ENCODE results near the gene CPEB1. TPM values are rescaled to one million over a fixed set of nuclear protein-coding genes. Genes with fewer than 3 reads are reported as not detected.
"Not testable (repeated sequence)": the region's sequence is repeated elsewhere in the genome, so short reads cannot be mapped to it uniquely, and the experiment has no call there.

Gene CPEB1
- total RNA-seq, 1 experiment from 2014 or later = not detected

GRCh38 chr15:82502700-82503339 lies 144.3 kb downstream of the CPEB1 start:
- not testable (repeated sequence) for H3K9me3 ChIP-seq (ENCODE audit: low read length)

GRCh38 chr15:82500772-82501171 lies 146.4 kb downstream of the CPEB1 start:
- not testable (repeated sequence) for H3K4me1 ChIP-seq (ENCODE audit: low read length)

More at GRCh38 chr15:82502700-82503339, 144.3 kb downstream of the CPEB1 start:
- H3K27me3 ChIP-seq (ENCODE audit: low read length); H3K4me1 ChIP-seq (ENCODE audit: low read length); H3K79me2 ChIP-seq (ENCODE audit: low read length); H3K4me3 ChIP-seq (ENCODE audit: low read length); H3K9ac ChIP-seq (ENCODE audit: low read length); H3K4me2 ChIP-seq (ENCODE audit: low read depth, low read length, poor library complexity, severe bottlenecking); H3K27ac ChIP-seq (ENCODE audit: low read length); H2AFZ ChIP-seq (ENCODE audit: low read length); H3K9me2 ChIP-seq (replicated peaks; ENCODE audit: insufficient read depth, low read length); DNase-seq; H3K36me3 ChIP-seq (ENCODE audit: insufficient read depth, low read length); H4K20me1 ChIP-seq (ENCODE audit: insufficient read depth, low read depth, low read length): not testable (repeated sequence)

GRCh38 chr15:82497978-82498377 lies 149.2 kb downstream of the CPEB1 start:
- not testable (repeated sequence) for H3K9ac ChIP-seq (ENCODE audit: low read length); H3K4me2 ChIP-seq (ENCODE audit: low read depth, low read length, poor library complexity, severe bottlenecking); H3K4me3 ChIP-seq (ENCODE audit: low read length); H3K79me2 ChIP-seq (ENCODE audit: low read length); H2AFZ ChIP-seq (ENCODE audit: low read length); H4K20me1 ChIP-seq (ENCODE audit: insufficient read depth, low read depth, low read length); H3K9me3 ChIP-seq (ENCODE audit: low read length); H3K9me2 ChIP-seq (replicated peaks; ENCODE audit: insufficient read depth, low read length); H3K27me3 ChIP-seq (ENCODE audit: low read length); H3K27ac ChIP-seq (ENCODE audit: low read length); DNase-seq; H3K36me3 ChIP-seq (ENCODE audit: insufficient read depth, low read length); H3K4me1 ChIP-seq (ENCODE audit: low read length)

More at GRCh38 chr15:82500772-82501171, 146.4 kb downstream of the CPEB1 start:
- not testable (repeated sequence) for H3K27ac ChIP-seq (ENCODE audit: low read length); H3K9ac ChIP-seq (ENCODE audit: low read length); H3K79me2 ChIP-seq (ENCODE audit: low read length); H4K20me1 ChIP-seq (ENCODE audit: insufficient read depth, low read depth, low read length); H3K27me3 ChIP-seq (ENCODE audit: low read length); DNase-seq; H3K9me2 ChIP-seq (replicated peaks; ENCODE audit: insufficient read depth, low read length); H3K4me2 ChIP-seq (ENCODE audit: low read depth, low read length, poor library complexity, severe bottlenecking); H3K36me3 ChIP-seq (ENCODE audit: insufficient read depth, low read length); H3K4me3 ChIP-seq (ENCODE audit: low read length); H2AFZ ChIP-seq (ENCODE audit: low read length); H3K9me3 ChIP-seq (ENCODE audit: low read length)

Other genes starting within 250 kb of the CPEB1 start
- 3.4 and 4.0 TPM in 2 replicates for gene GOLGA6L9, start 217.5 kb downstream of the CPEB1 start, total RNA-seq (2014; rRNA removed; shearing (Covaris generic); ENCODE audit: low replicate concordance)
- gene RPS17, start 106.9 kb downstream of the CPEB1 start, total RNA-seq (2014; rRNA removed; shearing (Covaris generic); ENCODE audit: low replicate concordance) = 5,063 and 5,133 TPM in 2 replicates
- 3.0 TPM in 1 of 2 replicates, not detected in the other for gene AP3B2, start 62.5 kb upstream of the CPEB1 start, total RNA-seq (2014; rRNA removed; shearing (Covaris generic); ENCODE audit: low replicate concordance)
- 0.67 TPM in 1 of 2 replicates, not detected in the other for gene FSD2, start 158.7 kb upstream of the CPEB1 start, total RNA-seq (2014; rRNA removed; shearing (Covaris generic); ENCODE audit: low replicate concordance)
- gene WHAMM, start 162.3 kb upstream of the CPEB1 start, total RNA-seq (2014; rRNA removed; shearing (Covaris generic); ENCODE audit: low replicate concordance) = 7.2 and 8.3 TPM in 2 replicates